Skeletal muscle cell (primary cell): Measurements from ENCODE around the gene CNNM3.

Source experiments
- DNase-seq: peaks from one replicate; pipeline ENCODE4 v3.0.0-alpha.2; 2010; ENCODE audit warnings: low read depth
- H3K4me3 ChIP-seq: 2 replicates; pipeline ENCODE4 v1.5.1; 2011; ENCODE audit warnings: low read depth, mild to moderate bottlenecking, control low read depth, low read length, moderate library complexity

The CNNM3 gene

GRCh38 chr2:96815326-96816126 lies 542 bp upstream of the CNNM3 start:
- DNase-seq = no peak
- peak overlapping the region; percentile 65 for H3K4me3 ChIP-seq

- no peak for DNase-seq
- H3K4me3 ChIP-seq = peak overlapping the region; percentile 65
Measured at GRCh38 chr2:96816836-96817702, 1.0 kb downstream of the CNNM3 start.

DNA sequence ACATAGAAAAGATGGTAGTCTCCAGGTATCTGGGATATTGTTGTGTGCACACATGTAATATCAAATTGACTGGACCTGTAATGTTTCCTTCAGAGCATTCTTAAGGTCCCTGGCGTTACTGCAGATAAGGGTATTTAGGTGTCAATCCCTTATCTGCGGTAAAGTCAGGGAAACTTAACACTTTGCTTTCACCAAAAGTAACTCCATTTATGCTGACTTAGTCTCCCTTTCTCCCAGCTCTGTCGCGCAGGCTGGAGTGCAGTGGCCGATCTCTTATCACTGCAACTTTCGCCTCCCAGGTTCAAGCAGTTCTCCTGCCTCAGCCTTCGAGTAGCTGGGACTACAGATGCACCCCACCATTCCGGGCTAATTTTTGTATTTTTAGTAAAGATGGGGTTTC lies 1.8 kb downstream of the CNNM3 start:
- DNase-seq = no peak
- H3K4me3 ChIP-seq = no peak overlapping the region

- no peak overlapping the region for H3K4me3 ChIP-seq
- no peak for DNase-seq
Measured at GRCh38 chr2:96819128-96819875, 3.2 kb downstream of the CNNM3 start.

GRCh38 chr2:96819876-96820511 lies 3.9 kb downstream of the CNNM3 start:
- no peak overlapping the region for H3K4me3 ChIP-seq
- DNase-seq = no peak

GRCh38 chr2:96821113-96821675 lies 5.1 kb downstream of the CNNM3 start:
- DNase-seq = no peak
- H3K4me3 ChIP-seq = no peak overlapping the region

DNA sequence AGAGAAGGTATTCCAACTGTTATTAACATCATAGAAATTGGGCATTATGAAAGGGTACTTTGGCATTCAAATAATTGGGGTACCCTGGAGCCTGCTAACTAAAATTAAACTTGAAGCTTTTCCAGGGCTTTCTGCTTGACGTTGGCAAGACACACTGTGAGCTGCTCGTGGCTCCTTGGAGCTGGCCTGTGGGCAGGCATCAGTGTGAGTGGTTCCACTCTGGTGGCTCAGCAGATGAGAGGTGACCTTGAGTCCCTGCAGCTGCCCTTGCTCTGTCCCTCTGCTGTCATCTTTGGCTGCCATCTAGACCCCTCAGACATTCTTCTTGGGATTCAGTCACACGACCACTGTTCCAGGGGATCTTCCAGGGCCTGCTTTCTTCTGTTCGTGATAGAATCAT lies 6.7 kb downstream of the CNNM3 start:
- DNase-seq = no peak
- H3K4me3 ChIP-seq = no peak overlapping the region

DNA sequence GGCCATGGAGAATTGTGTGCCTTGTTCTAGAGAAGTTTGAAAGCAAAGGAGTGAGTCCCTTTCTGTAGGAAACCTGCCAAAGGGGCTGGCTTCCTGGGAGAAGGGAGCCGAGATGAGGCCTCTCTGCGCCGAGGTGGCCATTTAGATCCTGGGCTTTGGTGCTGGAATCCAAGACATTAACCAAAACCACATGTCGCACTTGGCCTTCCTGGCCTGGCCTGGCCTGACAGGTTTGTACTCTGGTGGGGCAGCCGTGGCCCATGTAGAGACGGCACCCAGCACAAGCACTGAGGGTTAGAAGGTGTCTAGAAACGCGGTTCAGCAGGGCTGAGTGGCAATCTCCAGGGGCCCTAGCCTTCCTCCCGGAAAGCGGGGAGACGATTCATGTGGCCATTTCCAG lies 7.1 kb downstream of the CNNM3 start:
- no peak overlapping the region for H3K4me3 ChIP-seq
- DNase-seq = no peak

DNA sequence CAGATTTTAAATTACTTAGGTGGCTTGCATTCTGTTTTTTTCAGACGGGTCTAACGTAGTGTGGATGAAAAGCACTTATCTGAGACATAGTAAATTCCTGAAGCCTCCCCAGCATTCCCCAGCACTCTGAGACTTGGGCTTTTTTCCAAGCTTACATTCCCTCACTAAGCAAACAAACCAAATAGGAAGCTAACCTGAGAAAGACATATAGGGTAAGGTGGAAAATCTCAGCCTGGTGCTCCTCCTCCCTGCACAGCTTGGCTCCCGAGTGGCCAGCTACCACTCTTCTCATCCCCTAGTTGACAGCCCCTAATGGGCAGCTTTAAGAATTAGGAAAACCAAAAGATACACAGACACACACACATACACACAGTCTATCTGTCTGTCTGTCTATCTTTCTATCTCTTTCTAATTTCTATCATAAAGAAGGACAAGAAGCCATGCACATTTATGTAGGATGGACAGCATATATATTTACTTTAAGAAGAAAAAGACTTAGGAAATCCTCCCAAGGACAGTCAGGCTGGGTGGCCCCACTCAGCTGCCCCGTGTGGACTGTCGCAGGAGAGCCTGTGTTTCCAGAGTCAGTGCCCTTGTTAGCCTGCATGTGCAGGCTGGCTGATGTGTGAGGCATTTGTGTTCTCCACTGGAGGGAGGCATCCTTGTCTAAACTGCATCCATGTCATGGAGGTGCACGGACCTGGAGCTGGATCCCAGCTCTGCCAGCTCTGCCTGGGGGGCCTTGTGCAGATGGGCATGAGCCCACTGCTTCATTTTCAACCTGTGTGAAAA lies 8.2 kb downstream of the CNNM3 start:
- no peak for DNase-seq
- no peak overlapping the region for H3K4me3 ChIP-seq

- H3K4me3 ChIP-seq = no peak overlapping the region
- DNase-seq = no peak
Measured at GRCh38 chr2:96825057-96825456, 9.0 kb downstream of the CNNM3 start.

DNA sequence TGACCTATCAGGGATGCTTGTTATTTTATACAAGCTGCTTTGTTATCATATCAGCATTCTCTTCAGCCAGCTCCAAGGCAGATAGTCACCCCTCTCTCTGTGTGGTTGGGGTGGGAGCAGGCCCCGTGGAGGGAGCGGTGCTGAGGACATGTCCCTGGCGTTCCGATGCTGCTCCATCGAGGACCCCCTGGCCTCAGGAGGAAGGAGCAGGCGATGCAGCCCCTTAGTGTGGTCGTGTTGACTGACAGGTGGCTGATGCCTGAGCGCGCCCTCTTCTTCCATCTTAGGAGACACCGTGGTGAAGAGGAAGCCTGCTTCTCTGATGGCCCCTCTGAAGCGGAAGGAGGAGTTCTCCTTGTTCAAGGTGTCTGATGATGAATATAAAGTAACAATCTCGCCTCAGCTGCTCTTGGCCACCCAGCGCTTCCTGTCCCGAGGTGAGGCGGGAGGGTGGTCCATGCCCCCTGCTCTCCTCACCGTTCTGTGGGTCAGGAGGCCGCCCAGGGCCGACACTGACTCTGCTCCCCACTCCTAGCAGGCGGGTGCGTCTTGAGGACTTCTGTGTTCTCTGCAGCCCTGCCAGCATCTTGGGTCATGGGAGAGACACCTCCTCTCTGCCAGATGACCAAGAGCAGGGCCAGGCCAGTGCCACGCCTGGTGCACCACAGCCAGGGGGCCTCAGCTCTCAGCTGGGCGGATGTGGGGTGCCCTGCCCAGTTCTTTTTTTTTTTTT lies 10.6 kb downstream of the CNNM3 start:
- DNase-seq = no peak
- H3K4me3 ChIP-seq = no peak overlapping the region

DNA sequence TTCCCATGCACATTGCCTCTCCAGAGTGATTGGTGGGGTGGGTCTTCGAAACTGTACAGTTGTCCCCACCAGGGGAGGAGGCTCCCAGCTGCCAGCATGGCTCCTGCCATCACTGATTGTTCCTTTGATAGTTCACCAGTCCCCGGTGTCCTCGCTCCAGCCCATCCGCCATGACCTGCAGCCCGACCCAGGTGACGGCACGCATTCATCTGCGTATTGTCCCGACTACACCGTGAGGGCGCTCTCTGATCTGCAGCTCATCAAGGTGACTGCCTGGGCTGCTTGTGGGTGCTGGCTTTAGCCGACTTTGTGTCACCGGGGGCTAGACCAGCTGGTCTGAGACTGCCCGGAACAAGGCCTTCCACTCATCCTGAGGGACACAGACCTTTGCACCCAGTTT lies 12.4 kb downstream of the CNNM3 start:
- DNase-seq = no peak
- H3K4me3 ChIP-seq = no peak overlapping the region

- no peak overlapping the region for H3K4me3 ChIP-seq
- no peak for DNase-seq
Measured at GRCh38 chr2:96828874-96829273, 12.8 kb downstream of the CNNM3 start.

DNA sequence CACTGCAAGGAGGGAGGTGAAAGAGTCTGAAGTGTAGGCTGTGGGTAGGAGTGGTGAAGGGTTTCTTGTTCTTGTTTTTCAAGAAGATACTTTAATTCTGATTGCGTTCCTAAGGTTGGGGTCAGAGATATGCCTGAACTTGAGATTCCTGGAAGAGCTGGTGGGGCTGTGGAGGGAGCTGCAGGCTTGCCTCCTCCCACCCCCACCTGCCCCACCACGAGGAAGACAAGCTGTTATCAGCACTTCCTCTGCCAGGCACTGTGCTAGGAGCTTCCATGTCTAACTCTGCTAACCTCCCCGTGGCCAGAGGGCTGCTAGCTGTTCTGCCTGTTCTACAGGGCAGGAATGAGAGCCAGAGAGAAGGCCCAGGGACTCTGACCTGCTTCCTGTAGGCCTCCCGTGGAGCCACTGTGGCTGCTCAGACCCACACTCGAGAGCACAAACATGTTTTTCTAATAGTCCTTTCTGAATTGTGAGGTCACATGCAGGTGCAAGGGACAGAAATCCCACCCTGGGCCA lies 14.0 kb downstream of the CNNM3 start:
- no peak for DNase-seq
- H3K4me3 ChIP-seq = no peak overlapping the region

GRCh38 chr2:96831679-96832078 lies 15.6 kb downstream of the CNNM3 start:
- no peak for DNase-seq
- H3K4me3 ChIP-seq = no peak overlapping the region

DNA sequence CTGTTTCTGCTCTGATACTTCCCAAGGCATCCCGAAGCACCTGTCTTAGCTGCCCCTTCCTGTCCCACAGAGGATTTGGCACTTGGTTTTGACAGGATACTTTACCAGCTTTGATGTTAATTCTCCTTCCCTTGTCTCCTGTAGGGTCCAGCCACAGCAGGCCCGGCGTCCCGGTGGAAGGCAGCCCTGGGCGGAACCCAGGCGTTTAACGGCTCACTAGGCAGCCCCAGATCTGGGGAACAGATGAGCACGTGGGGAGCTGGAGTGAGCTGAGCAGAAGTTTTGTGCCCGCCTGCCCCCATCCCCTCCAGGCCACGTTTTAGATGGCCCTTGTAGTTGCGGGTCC lies 16.3 kb downstream of the CNNM3 start:
- no peak overlapping the region for H3K4me3 ChIP-seq
- DNase-seq = no peak

DNA sequence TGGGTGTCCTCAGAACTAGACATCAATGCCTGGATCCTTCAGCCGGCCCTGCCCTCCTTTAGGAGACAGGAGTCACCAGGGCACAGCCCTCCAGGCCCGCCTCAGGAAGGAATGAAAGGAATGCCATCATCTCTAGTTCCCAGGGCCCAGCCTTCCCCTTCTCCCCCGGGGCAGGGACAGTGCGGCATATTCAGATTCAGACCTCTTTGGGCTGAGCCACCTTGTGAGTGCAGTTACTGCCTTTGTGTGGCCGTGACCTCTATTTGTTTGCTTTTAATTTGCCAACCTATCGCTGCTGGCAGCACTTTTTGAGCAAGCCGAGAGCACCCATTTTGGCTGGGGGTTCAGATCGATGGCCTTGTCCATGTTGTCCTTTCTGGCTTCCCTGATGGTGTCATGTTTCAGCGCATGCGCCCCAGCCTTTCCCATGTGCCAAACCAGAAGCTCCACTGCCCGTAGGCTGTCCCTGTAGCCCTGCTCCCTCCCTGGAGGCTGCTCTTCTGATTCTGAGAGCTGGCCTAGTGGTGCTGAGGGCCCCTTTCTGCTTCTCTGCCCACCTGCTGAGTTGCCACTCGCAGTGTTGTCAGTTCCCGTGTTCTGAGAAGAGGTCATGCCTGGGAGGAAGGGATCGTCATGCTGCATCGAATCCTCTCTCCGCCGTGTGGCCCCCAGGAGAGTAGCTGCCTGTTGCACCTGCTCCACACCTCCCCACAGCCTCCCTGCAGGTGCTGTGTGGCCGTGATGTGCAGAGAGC lies 16.9 kb downstream of the CNNM3 start:
- no peak overlapping the region for H3K4me3 ChIP-seq
- DNase-seq = no peak
